ENCODE data around the gene SHC4.

GRCh38 chr15:48985516-48985915, 21.8 kb upstream of the SHC4 start:
- TF ChIP-seq SUZ12 (IDR thresholded peaks at IDR 0.05; ENCODE audit: extremely low read depth, insufficient read depth, insufficient read length): no peak
- TF ChIP-seq YY1 (IDR thresholded peaks at IDR 0.05; ENCODE audit: insufficient read depth, insufficient read length): no peak
